Caco-2 (cell line): ENCODE results near the gene RUFY3. TPM values are rescaled to one million over a fixed set of nuclear protein-coding genes. Genes with fewer than 3 reads are reported as not detected.
A peak's percentile ranks its signal among the peaks of the same experiment; 100 is the strongest.
"Not testable (repeated sequence)": the region's sequence is repeated elsewhere in the genome, so short reads cannot be mapped to it uniquely, and the experiment has no call there.

ENCODE experiments used
- BruUV-seq: library from RNA; stranded (reverse); fragments of 400-500 nt; replicated peaks from 2 replicates; lab custom pipeline; 2021; lab: Mats Ljungman, UMichigan
- CTCF ChIA-PET: fragments of 300-600 bp; sonication (Branson Sonifier 250); formaldehyde crosslinking; loops from one replicate; lab custom pipeline; 2022; ENCODE audit warnings: antibody characterized with exemption; lab: Charles Lee
- POLR2A ChIA-PET: fragments of 300-600 bp; sonication (Branson Sonifier 250); formaldehyde crosslinking; loops from one replicate; lab custom pipeline; 2022; ENCODE audit warnings: antibody characterized with exemption; lab: Charles Lee
- DNase-seq, 2 experiments: peaks; one replicate each; pipeline versions ENCODE4 v3.0.0 to v3.0.0-alpha.2; 2020 to 2022
- H3K27me3 ChIP-seq: replicated peaks from 2 replicates; pipeline ENCODE4 v1.6.0; 2011; ENCODE audit warnings: low read length; ENCODE audit not compliant: control insufficient read depth, insufficient read depth
- H3K36me3 ChIP-seq: 2 replicates; pipeline ENCODE4 v1.5.1; 2011; ENCODE audit warnings: low read length; ENCODE audit not compliant: control insufficient read depth, insufficient read depth
- H3K4me1 ChIP-seq: fragments of 250-450 bp; sonication (Bioruptor Pico); 2 replicates; pipeline ENCODE4 v1.5.1; 2020; ENCODE audit warnings: mild to moderate bottlenecking
- H3K4me3 ChIP-seq: 2 replicates; pipeline ENCODE4 v1.5.1; 2011; ENCODE audit warnings: low read depth, mild to moderate bottlenecking, control low read depth, low read length
- H3K9me3 ChIP-seq: fragments of 250-450 bp; sonication (Bioruptor Pico); 2 replicates; pipeline ENCODE4 v1.5.1; 2020; ENCODE audit warnings: mild to moderate bottlenecking, moderate library complexity
- H3K27ac Mint-ChIP-seq: one replicate; pipeline ENCODE4 v1.8.0; 2022; ENCODE audit warnings: mixed read lengths; ENCODE audit not compliant: unreplicated experiment
- H3K27me3 Mint-ChIP-seq: one replicate; pipeline ENCODE4 v1.8.0; 2022; ENCODE audit warnings: mixed read lengths; ENCODE audit not compliant: insufficient read depth, unreplicated experiment
- H3K36me3 Mint-ChIP-seq: one replicate; pipeline ENCODE4 v1.8.0; 2022; ENCODE audit warnings: mild to moderate bottlenecking, mixed read lengths; ENCODE audit not compliant: insufficient read depth, unreplicated experiment
- H3K4me1 Mint-ChIP-seq: one replicate; pipeline ENCODE4 v1.8.0; 2022; ENCODE audit warnings: low read depth, mixed read lengths; ENCODE audit not compliant: unreplicated experiment
- H3K4me3 Mint-ChIP-seq: one replicate; pipeline ENCODE4 v1.8.0; 2022; ENCODE audit warnings: mild to moderate bottlenecking, moderate library complexity, mixed read lengths; ENCODE audit not compliant: unreplicated experiment
- H3K9me3 Mint-ChIP-seq: one replicate; pipeline ENCODE4 v1.8.0; 2022; ENCODE audit warnings: mixed read lengths; ENCODE audit not compliant: unreplicated experiment
- intact Hi-C: fragments of 100-400 bp; cut with micrococcal nuclease; formaldehyde crosslinking; loops from one replicate; pipeline ENCODE4 v1.10.0; 2022; ENCODE audit not compliant: unreplicated experiment
- total RNA-seq: library from RNA; stranded (reverse); gene quantifications from 2 replicates; pipeline ENCODE4 v1.2.3, GENCODE V29; 2022
- TF ChIP-seq, protein P1 (sequence below), 2 experiments: fragments of 200-600 bp in 1 of 2; IDR thresholded peaks; 1 replicate in 1 of 2; 2 replicates in 1 of 2; pipeline versions ENCODE4 v1.5.1 to v1.8.0; 2011 to 2022; ENCODE audit warnings: antibody characterized with exemption in 1 of 2, control low read depth in 1 of 2, inconsistent platforms in 1 of 2, low read depth in 1 of 2, low read length in 1 of 2, mild to moderate bottlenecking in 1 of 2, moderate library complexity in 1 of 2; ENCODE audit not compliant: insufficient read depth in 1 of 2, severe bottlenecking in 1 of 2, unreplicated experiment in 1 of 2

RUFY3 gene
- total RNA-seq, 1 experiment from 2014 or later = 36.6 TPM

GRCh38 chr4:70687821-70688794 lies 33.7 kb upstream of the RUFY3 start, which contains the start of gene UTP3:
TSS of gene UTP3 (plus strand) at chr4:70688532. CDS start at chr4:70688678, 146 bp downstream.
- Histone ChIP-seq H3K36me3 (no peaks in the 10 kb centered on the region), H3K9me3 (no peaks in the 10 kb centered on the region), H3K4me3 (peak within 1 kb of the TSS; percentile 85), H3K27me3 (no peaks in the 10 kb centered on the region), H3K4me1 (peaks cover 6% of the 10 kb centered on the region; the same call in 1 of the 2 replicates)
- H3K36me3 Mint-ChIP-seq = peaks cover 40% of the 10 kb centered on the region
- peak within 1 kb of the TSS; percentile 88 for H3K27ac Mint-ChIP-seq
- no peaks in the 10 kb centered on the region for H3K9me3 Mint-ChIP-seq
- POLR2A ChIA-PET = interaction anchor here (1.2 to 1.3 kb wide), 2 partner anchors 16 to 17 kb away, joined by 5 to 7 read pairs; no protein-coding TSS in a partner anchor
- H3K4me3 Mint-ChIP-seq = peak within 1 kb of the TSS; percentile 96
- intact Hi-C loops = loop anchor here (1.0 to 5.0 kb wide), 5 partner anchors 16 to 305 kb away; partner anchors contain the start of gene DCK
- CTCF ChIA-PET = interaction anchor here (0.5 to 1.3 kb wide), 4 partner anchors 16 to 322 kb away, joined by 3 to 8 read pairs (median 4); no protein-coding TSS in a partner anchor
- no peaks in the 10 kb centered on the region for H3K27me3 Mint-ChIP-seq
- BruUV-seq = TSS peak; percentile 99
- TF ChIP-seq, protein P1, sequence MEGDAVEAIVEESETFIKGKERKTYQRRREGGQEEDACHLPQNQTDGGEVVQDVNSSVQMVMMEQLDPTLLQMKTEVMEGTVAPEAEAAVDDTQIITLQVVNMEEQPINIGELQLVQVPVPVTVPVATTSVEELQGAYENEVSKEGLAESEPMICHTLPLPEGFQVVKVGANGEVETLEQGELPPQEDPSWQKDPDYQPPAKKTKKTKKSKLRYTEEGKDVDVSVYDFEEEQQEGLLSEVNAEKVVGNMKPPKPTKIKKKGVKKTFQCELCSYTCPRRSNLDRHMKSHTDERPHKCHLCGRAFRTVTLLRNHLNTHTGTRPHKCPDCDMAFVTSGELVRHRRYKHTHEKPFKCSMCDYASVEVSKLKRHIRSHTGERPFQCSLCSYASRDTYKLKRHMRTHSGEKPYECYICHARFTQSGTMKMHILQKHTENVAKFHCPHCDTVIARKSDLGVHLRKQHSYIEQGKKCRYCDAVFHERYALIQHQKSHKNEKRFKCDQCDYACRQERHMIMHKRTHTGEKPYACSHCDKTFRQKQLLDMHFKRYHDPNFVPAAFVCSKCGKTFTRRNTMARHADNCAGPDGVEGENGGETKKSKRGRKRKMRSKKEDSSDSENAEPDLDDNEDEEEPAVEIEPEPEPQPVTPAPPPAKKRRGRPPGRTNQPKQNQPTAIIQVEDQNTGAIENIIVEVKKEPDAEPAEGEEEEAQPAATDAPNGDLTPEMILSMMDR (IDR thresholded peaks at IDR 0.05; ENCODE audit: insufficient read depth in 1 of 2, low read depth in 1 of 2, low read length in 1 of 2, severe bottlenecking in 1 of 2, unreplicated experiment in 1 of 2) = peak; percentile 77 to 89
- peaks cover 16% of the 10 kb centered on the region for H3K4me1 Mint-ChIP-seq
- DNase-seq = peak; percentile 93 to 94

DNA sequence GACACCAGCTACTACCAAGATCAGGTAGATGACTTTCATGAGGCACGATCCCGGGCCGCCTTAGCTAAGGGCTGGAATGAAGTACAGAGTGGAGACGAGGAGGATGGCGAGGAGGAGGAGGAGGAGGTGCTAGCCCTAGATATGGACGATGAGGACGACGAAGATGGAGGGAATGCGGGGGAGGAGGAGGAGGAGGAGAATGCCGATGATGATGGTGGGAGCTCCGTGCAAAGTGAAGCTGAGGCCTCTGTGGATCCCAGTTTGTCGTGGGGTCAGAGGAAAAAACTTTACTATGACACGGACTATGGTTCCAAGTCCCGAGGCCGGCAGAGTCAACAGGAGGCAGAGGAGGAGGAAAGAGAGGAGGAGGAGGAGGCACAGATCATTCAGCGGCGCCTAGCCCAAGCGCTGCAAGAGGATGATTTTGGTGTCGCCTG lies 33.0 kb upstream of the RUFY3 start:
- Histone ChIP-seq H3K27me3 (no peaks in the 10 kb centered on the region), H3K9me3 (no peaks in the 10 kb centered on the region), H3K36me3 (no peaks in the 10 kb centered on the region), H3K4me1 (peaks cover 6% of the 10 kb centered on the region; the same call in 1 of the 2 replicates), H3K4me3 (peak overlapping the region; percentile 85)
- H3K27ac Mint-ChIP-seq = peak overlapping the region; percentile 88
- H3K9me3 Mint-ChIP-seq = no peaks in the 10 kb centered on the region
- POLR2A ChIA-PET = interaction anchor here (1.2 to 1.3 kb wide), 2 partner anchors 15 to 16 kb away, joined by 5 to 7 read pairs; no protein-coding TSS in a partner anchor
- no peak for DNase-seq
- TF ChIP-seq, protein P1 (IDR thresholded peaks at IDR 0.05; ENCODE audit: insufficient read depth in 1 of 2, low read depth in 1 of 2, low read length in 1 of 2, severe bottlenecking in 1 of 2, unreplicated experiment in 1 of 2) = no peak
- CTCF ChIA-PET = interaction anchor here (1.3 kb wide), 1 partner anchor 15 kb away, joined by 5 read pairs; no protein-coding TSS in a partner anchor
- no TSS peak for BruUV-seq
- intact Hi-C loops = loop anchor here (1.0 to 5.0 kb wide), 5 partner anchors 15 to 304 kb away; partner anchors contain the start of gene DCK
- peaks cover 16% of the 10 kb centered on the region for H3K4me1 Mint-ChIP-seq
- H3K4me3 Mint-ChIP-seq = peak overlapping the region; percentile 96
- no peaks in the 10 kb centered on the region for H3K27me3 Mint-ChIP-seq
- peaks cover 40% of the 10 kb centered on the region for H3K36me3 Mint-ChIP-seq

DNA sequence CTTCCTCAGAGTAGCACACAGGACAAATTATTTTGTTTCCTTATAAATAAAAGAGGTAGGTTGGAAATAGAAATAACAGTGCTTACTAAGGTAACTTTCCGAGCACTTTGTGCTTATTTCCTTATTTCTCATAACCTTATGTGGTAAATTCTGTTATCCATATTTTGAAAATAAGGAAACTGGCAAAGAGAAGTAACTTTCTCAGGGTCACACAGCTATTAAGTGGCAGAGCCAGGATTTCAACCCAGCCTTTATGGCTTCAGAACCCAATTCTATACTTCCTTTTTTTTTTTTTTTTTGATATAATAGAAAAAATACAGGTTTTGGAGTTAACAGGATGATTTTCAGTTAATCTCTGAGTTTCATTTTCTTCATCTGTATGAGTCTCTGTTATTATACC lies 30.1 kb upstream of the RUFY3 start:
- H3K4me1 ChIP-seq = peaks cover 6% of the 10 kb centered on the region; the same call in 1 of the 2 replicates
- H3K9me3 Mint-ChIP-seq = no peaks in the 10 kb centered on the region
- ChIA-PET CTCF (no interaction called here), POLR2A (interaction anchor here (0.7 kb wide), 1 partner anchor 9 kb away, joined by 8 read pairs; no protein-coding TSS in a partner anchor)
- H3K4me3 ChIP-seq = no peak overlapping the region
- no peaks in the 10 kb centered on the region for H3K27me3 Mint-ChIP-seq
- H3K4me1 Mint-ChIP-seq = peaks cover 16% of the 10 kb centered on the region
- DNase-seq = no peak
- H3K9me3 ChIP-seq = no peaks in the 10 kb centered on the region
- no peak overlapping the region for H3K4me3 Mint-ChIP-seq
- no peaks in the 10 kb centered on the region for H3K27me3 ChIP-seq
- H3K27ac Mint-ChIP-seq = no peak overlapping the region
- peaks cover 40% of the 10 kb centered on the region for H3K36me3 Mint-ChIP-seq
- H3K36me3 ChIP-seq = no peaks in the 10 kb centered on the region
- TF ChIP-seq, protein P1 (IDR thresholded peaks at IDR 0.05; ENCODE audit: insufficient read depth in 1 of 2, low read depth in 1 of 2, low read length in 1 of 2, severe bottlenecking in 1 of 2, unreplicated experiment in 1 of 2) = no peak
- intact Hi-C loops = no loop called here
- BruUV-seq = no TSS peak

DNA sequence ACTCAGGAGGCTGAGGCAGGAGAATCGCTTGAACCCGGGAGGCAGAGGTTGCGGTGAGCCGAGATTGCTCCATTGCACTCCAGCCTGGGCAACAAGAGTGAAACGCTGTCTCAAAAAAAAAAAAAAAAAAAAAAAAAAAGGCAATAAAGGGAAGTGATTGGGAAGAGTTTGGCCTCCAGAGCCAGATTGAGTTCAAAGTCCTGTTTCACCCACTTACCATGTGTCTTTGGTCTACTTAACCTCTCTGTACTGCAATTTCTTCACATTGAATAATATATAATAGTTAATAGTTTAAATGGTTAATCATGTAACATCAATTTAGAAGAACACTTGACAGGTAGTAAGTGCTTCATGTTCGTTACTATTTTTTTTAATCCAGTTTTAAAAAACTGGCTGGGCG lies 27.1 kb upstream of the RUFY3 start:
- H3K27ac Mint-ChIP-seq, CTCF ChIA-PET, H3K4me3 ChIP-seq, H3K36me3 ChIP-seq, H3K9me3 ChIP-seq, H3K4me1 ChIP-seq, H3K4me1 Mint-ChIP-seq, H3K27me3 Mint-ChIP-seq, BruUV-seq, intact Hi-C loops, H3K4me3 Mint-ChIP-seq, POLR2A ChIA-PET, H3K27me3 ChIP-seq, H3K9me3 Mint-ChIP-seq, DNase-seq: not testable (repeated sequence)
- peaks cover 20% of the 10 kb centered on the region for H3K36me3 Mint-ChIP-seq
